ENCODE data around the gene CDH2. TPM values are rescaled to one million over a fixed set of nuclear protein-coding genes. Genes with fewer than 3 reads are reported as not detected.

CDH2 gene
- total RNA-seq, 1 experiment from 2014 or later: 6.4 TPM

DNA sequence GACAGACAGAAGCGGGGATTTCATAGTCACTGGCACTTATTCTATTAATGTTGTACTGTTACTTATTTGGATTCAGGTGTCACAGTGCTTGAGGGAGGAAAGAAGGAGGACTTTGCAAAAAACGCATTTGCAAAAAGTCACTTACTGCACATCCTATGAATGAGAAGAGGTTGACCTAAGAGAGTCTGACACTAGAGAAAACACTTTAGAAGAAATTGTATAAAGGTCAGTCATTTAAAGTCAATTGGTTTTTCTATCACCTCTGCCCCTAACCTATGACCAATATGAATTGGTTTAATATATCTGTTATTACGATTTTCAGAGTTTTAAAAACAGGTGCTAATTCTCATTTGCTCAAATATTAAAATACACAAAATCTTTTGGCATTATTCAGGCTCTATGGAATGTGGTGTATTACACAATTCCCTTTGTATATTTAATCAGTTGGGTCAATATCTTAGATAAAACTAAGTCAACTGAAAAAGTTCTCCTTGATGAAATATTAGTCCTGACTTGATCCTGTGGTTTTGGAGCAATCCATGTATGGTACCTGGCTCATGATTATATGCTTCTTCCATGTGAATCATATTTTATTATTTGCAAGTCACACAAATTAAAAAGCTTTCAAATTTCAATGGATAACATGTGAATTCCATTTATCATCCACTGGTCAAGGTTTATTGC lies 157.4 kb downstream of the CDH2 start:
- no TSS peak for BruUV-seq (replicated peaks)
- Histone ChIP-seq H3K27ac (no peak overlapping the region), H3K9me2 (ENCODE audit: insufficient read depth) (no peaks in the 10 kb centered on the region), H3K27me3 (ENCODE audit: insufficient read depth, low read depth) (no peaks in the 10 kb centered on the region), H3F3A (ENCODE audit: insufficient read depth, low read depth) (no peaks in the 10 kb centered on the region), H3K79me2 (ENCODE audit: low read depth) (no peaks in the 10 kb centered on the region), H4K20me1 (ENCODE audit: insufficient read depth) (no peaks in the 10 kb centered on the region), H3K4me1 (replicated peaks; ENCODE audit: insufficient read depth) (peaks cover 7% of the 10 kb centered on the region; the same call in 1 of the 2 replicates), H2AFZ (no peak overlapping the region), H3K4me3 (no peak overlapping the region), H3K9me3 (ENCODE audit: insufficient read depth, low read depth) (no peaks in the 10 kb centered on the region), H3K36me3 (ENCODE audit: low read depth) (no peaks in the 10 kb centered on the region), H3K4me2 (no peak overlapping the region)
- DNase-seq: no peak
- intact Hi-C loops (cut with micrococcal nuclease; ENCODE audit: unreplicated experiment): no loop called here
- TF ChIP-seq, protein P1, sequence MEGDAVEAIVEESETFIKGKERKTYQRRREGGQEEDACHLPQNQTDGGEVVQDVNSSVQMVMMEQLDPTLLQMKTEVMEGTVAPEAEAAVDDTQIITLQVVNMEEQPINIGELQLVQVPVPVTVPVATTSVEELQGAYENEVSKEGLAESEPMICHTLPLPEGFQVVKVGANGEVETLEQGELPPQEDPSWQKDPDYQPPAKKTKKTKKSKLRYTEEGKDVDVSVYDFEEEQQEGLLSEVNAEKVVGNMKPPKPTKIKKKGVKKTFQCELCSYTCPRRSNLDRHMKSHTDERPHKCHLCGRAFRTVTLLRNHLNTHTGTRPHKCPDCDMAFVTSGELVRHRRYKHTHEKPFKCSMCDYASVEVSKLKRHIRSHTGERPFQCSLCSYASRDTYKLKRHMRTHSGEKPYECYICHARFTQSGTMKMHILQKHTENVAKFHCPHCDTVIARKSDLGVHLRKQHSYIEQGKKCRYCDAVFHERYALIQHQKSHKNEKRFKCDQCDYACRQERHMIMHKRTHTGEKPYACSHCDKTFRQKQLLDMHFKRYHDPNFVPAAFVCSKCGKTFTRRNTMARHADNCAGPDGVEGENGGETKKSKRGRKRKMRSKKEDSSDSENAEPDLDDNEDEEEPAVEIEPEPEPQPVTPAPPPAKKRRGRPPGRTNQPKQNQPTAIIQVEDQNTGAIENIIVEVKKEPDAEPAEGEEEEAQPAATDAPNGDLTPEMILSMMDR (conservative IDR thresholded peaks at IDR 0.05): no peak
- no peak for TF ChIP-seq EZH2 (IDR thresholded peaks at IDR 0.05; ENCODE audit: low read depth)
- POLR2A ChIA-PET (ENCODE audit: unreplicated experiment): no interaction called here
- CTCF ChIA-PET: no interaction called here

DNA sequence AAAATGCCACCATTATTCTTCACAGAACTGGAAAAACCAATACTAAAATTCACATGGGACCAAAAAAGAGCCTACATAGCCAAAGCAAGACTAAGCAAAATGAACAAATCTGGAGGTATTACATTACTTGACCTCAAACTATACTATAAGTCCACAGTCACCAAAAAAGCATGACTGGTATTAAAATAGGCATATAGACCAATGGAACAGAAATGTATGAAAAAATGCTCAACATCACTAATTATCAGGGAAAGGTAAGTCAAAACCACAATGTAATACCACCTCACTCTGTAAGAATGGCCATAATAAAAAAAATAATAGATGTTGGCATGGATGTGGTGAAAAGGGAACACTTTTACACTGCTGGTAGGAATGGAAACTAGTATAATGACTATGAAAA lies 158.6 kb downstream of the CDH2 start:
- no peaks in the 10 kb centered on the region for H3K9me2 ChIP-seq (ENCODE audit: insufficient read depth)
- H3F3A ChIP-seq (ENCODE audit: insufficient read depth, low read depth): no peaks in the 10 kb centered on the region
- H3K79me2 ChIP-seq (ENCODE audit: low read depth): no peaks in the 10 kb centered on the region

DNA sequence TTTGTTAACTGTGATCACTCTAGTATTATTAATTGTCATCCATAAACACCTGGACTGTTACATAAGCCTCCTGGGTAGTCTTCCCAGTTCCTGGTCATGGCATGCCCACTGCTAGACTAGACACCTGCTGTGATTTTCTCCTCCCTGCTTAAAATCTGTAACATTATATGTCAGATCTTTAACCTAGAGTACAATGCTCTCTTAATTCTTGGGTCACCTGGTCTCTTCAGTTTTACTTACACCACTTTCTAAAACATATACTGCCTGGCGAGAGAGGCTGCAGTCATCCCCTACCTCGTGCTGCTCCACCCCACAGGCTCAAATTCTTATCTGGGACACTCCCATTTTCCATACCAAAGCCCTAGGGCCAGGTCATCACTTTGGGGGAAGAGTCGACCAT lies 161.3 kb downstream of the CDH2 start:
- Histone ChIP-seq H3K4me2 (no peak overlapping the region), H3K9me2 (ENCODE audit: insufficient read depth) (no peaks in the 10 kb centered on the region), H3K79me2 (ENCODE audit: low read depth) (no peaks in the 10 kb centered on the region), H3K27ac (no peak overlapping the region), H3K27me3 (ENCODE audit: insufficient read depth, low read depth) (no peaks in the 10 kb centered on the region), H3F3A (ENCODE audit: insufficient read depth, low read depth) (no peaks in the 10 kb centered on the region), H3K36me3 (ENCODE audit: low read depth) (no peaks in the 10 kb centered on the region), H4K20me1 (ENCODE audit: insufficient read depth) (no peaks in the 10 kb centered on the region), H3K9me3 (ENCODE audit: insufficient read depth, low read depth) (no peaks in the 10 kb centered on the region), H2AFZ (no peak overlapping the region), H3K4me3 (no peak overlapping the region), H3K4me1 (replicated peaks; ENCODE audit: insufficient read depth) (peaks cover 7% of the 10 kb centered on the region; the same call in 1 of the 2 replicates)
- no peak for TF ChIP-seq EZH2 (IDR thresholded peaks at IDR 0.05; ENCODE audit: low read depth)
- TF ChIP-seq, protein P1 (conservative IDR thresholded peaks at IDR 0.05): no peak
- intact Hi-C loops (cut with micrococcal nuclease; ENCODE audit: unreplicated experiment): no loop called here
- DNase-seq: no peak
- ChIA-PET CTCF (no interaction called here), POLR2A (ENCODE audit: unreplicated experiment) (no interaction called here)
- no TSS peak for BruUV-seq (replicated peaks)

More for the DNA sequence above, 158.6 kb downstream of the CDH2 start:
- Histone ChIP-seq H2AFZ (no peak overlapping the region), H3K27me3 (ENCODE audit: insufficient read depth, low read depth) (no peaks in the 10 kb centered on the region), H3K36me3 (ENCODE audit: low read depth) (no peaks in the 10 kb centered on the region), H3K9me3 (ENCODE audit: insufficient read depth, low read depth) (no peaks in the 10 kb centered on the region), H3K4me2 (no peak overlapping the region), H3K27ac (no peak overlapping the region), H3K4me1 (replicated peaks; ENCODE audit: insufficient read depth) (peaks cover 7% of the 10 kb centered on the region; the same call in 1 of the 2 replicates), H4K20me1 (ENCODE audit: insufficient read depth) (no peaks in the 10 kb centered on the region), H3K4me3 (no peak overlapping the region)
- intact Hi-C loops (cut with micrococcal nuclease; ENCODE audit: unreplicated experiment): no loop called here
- DNase-seq: no peak
- BruUV-seq (replicated peaks): no TSS peak
- ChIA-PET CTCF (no interaction called here), POLR2A (ENCODE audit: unreplicated experiment) (no interaction called here)
- TF ChIP-seq, protein P1 (conservative IDR thresholded peaks at IDR 0.05): no peak
- TF ChIP-seq EZH2 (IDR thresholded peaks at IDR 0.05; ENCODE audit: low read depth): no peak
